Activated CD4-positive, alpha-beta memory T cell treated with anti-CD3 and anti-CD28 coated beads for 36 hours (primary cell): ENCODE results near the gene EHD4. TPM values are rescaled to one million over a fixed set of nuclear protein-coding genes. Genes with fewer than 3 reads are reported as not detected.

Experiments
- CTCF ChIA-PET: fragments of 350-600 bp; sonication (Branson Sonifier 250); formaldehyde crosslinking; loops from one replicate; lab custom pipeline; 2021; ENCODE audit warnings: antibody characterized with exemption, inconsistent platforms; lab: Charles Lee
- POLR2A ChIA-PET: fragments of 350-600 bp; sonication (Branson Sonifier 250); formaldehyde crosslinking; loops from one replicate; lab custom pipeline; 2021; ENCODE audit warnings: antibody characterized with exemption; lab: Charles Lee
- DNase-seq: peaks from one replicate; pipeline ENCODE4 v3.0.0-alpha.2; 2020
- H3K27ac Mint-ChIP-seq: one replicate; pipeline ENCODE4 v1.8.0; 2021; ENCODE audit warnings: mixed read lengths
- H3K27me3 Mint-ChIP-seq: one replicate; pipeline ENCODE4 v1.8.0; 2021; ENCODE audit warnings: mixed read lengths
- H3K36me3 Mint-ChIP-seq: one replicate; pipeline ENCODE4 v1.8.0; 2021; ENCODE audit warnings: mixed read lengths
- H3K4me1 Mint-ChIP-seq: one replicate; pipeline ENCODE4 v1.8.0; 2021; ENCODE audit warnings: low read depth, mixed read lengths
- H3K4me3 Mint-ChIP-seq: one replicate; pipeline ENCODE4 v1.8.0; 2021; ENCODE audit warnings: mild to moderate bottlenecking, mixed read lengths
- H3K9me3 Mint-ChIP-seq: one replicate; pipeline ENCODE4 v1.8.0; 2021; ENCODE audit warnings: mixed read lengths
- intact Hi-C: fragments of 100-400 bp; cut with micrococcal nuclease; formaldehyde crosslinking; loops from one replicate; pipeline ENCODE4 v1.15.1; 2023
- total RNA-seq, 2 experiments: library from RNA; stranded (reverse); gene quantifications; one replicate each; pipeline ENCODE4 v1.2.3, GENCODE V29; 2021

Gene EHD4
- total RNA-seq, 2 experiments from 2014 or later = 43.6 to 45.0 TPM

- Mint-ChIP-seq H3K36me3 (no peaks in the 10 kb centered on the region), H3K27me3 (no peaks in the 10 kb centered on the region), H3K4me3 (no peak overlapping the region), H3K27ac (no peak overlapping the region), H3K4me1 (peaks cover 15% of the 10 kb centered on the region), H3K9me3 (no peaks in the 10 kb centered on the region)
- intact Hi-C loops = no loop called here
- ChIA-PET CTCF (interaction anchor here (1.4 to 9.1 kb wide), 5 partner anchors 72 to 154 kb away, joined by 3 to 126 read pairs (median 14); no protein-coding TSS in a partner anchor), POLR2A (no interaction called here)
- DNase-seq = no peak
Measured at GRCh38 chr15:41984622-41985021, 12.3 kb upstream of the EHD4 start.

GRCh38 chr15:41983621-41984571 is 11.5 kb upstream of the EHD4 start:
- no peak overlapping the region for H3K27ac Mint-ChIP-seq
- H3K27me3 Mint-ChIP-seq = no peaks in the 10 kb centered on the region
- peaks cover 15% of the 10 kb centered on the region for H3K4me1 Mint-ChIP-seq
- no peaks in the 10 kb centered on the region for H3K9me3 Mint-ChIP-seq
- CTCF ChIA-PET = interaction anchor here (2.0 to 9.1 kb wide), 3 partner anchors 73 to 155 kb away, joined by 5 to 126 read pairs (median 14); no protein-coding TSS in a partner anchor
- H3K36me3 Mint-ChIP-seq = no peaks in the 10 kb centered on the region
- peak; percentile 3 for DNase-seq
- intact Hi-C loops = no loop called here
- H3K4me3 Mint-ChIP-seq = no peak overlapping the region
- POLR2A ChIA-PET = no interaction called here

- no peaks in the 10 kb centered on the region for H3K36me3 Mint-ChIP-seq
- CTCF ChIA-PET = interaction anchor here (2.0 to 9.1 kb wide), 3 partner anchors 73 to 155 kb away, joined by 5 to 126 read pairs (median 14); no protein-coding TSS in a partner anchor
- H3K4me1 Mint-ChIP-seq = peaks cover 15% of the 10 kb centered on the region
- no peak overlapping the region for H3K27ac Mint-ChIP-seq
- POLR2A ChIA-PET = no interaction called here
- peak; percentile 0 for DNase-seq
- H3K27me3 Mint-ChIP-seq = no peaks in the 10 kb centered on the region
- no peak overlapping the region for H3K4me3 Mint-ChIP-seq
- H3K9me3 Mint-ChIP-seq = no peaks in the 10 kb centered on the region
- intact Hi-C loops = no loop called here
Measured at GRCh38 chr15:41983221-41983620, 10.9 kb upstream of the EHD4 start.

GRCh38 chr15:41982133-41982930 is 10.0 kb upstream of the EHD4 start:
- Mint-ChIP-seq H3K27me3 (no peaks in the 10 kb centered on the region), H3K36me3 (no peaks in the 10 kb centered on the region), H3K4me3 (no peak overlapping the region), H3K9me3 (no peaks in the 10 kb centered on the region), H3K27ac (no peak overlapping the region), H3K4me1 (peaks cover 15% of the 10 kb centered on the region)
- CTCF ChIA-PET = interaction anchor here (3.6 kb wide), 1 partner anchor 74 kb away, joined by 14 read pairs; no protein-coding TSS in a partner anchor
- POLR2A ChIA-PET = interaction anchor here (2.8 kb wide), 1 partner anchor 11 kb away, joined by 18 read pairs; the partner anchor contains the start of gene EHD4
- peak; percentile 2 for DNase-seq
- intact Hi-C loops = no loop called here

- Mint-ChIP-seq H3K27ac (peak overlapping the region; percentile 12), H3K4me3 (no peak overlapping the region), H3K36me3 (no peaks in the 10 kb centered on the region), H3K9me3 (no peaks in the 10 kb centered on the region), H3K27me3 (no peaks in the 10 kb centered on the region), H3K4me1 (peaks cover 15% of the 10 kb centered on the region)
- ChIA-PET CTCF (no interaction called here), POLR2A (interaction anchor here (2.8 kb wide), 1 partner anchor 10 kb away, joined by 18 read pairs; the partner anchor contains the start of gene EHD4)
- DNase-seq = peak; percentile 7
- intact Hi-C loops = no loop called here
Measured at GRCh38 chr15:41981371-41982132, 9.2 kb upstream of the EHD4 start.

GRCh38 chr15:41980654-41981323 is 8.4 kb upstream of the EHD4 start:
- POLR2A ChIA-PET = interaction anchor here (2.8 kb wide), 1 partner anchor 9 kb away, joined by 18 read pairs; the partner anchor contains the start of gene EHD4
- Mint-ChIP-seq H3K27me3 (no peaks in the 10 kb centered on the region), H3K36me3 (no peaks in the 10 kb centered on the region), H3K27ac (peak overlapping the region; percentile 30), H3K4me1 (peaks cover 15% of the 10 kb centered on the region), H3K9me3 (no peaks in the 10 kb centered on the region), H3K4me3 (no peak overlapping the region)
- CTCF ChIA-PET = interaction anchor here (2.7 kb wide), 1 partner anchor 9 kb away, joined by 12 read pairs; no protein-coding TSS in a partner anchor
- peak; percentile 10 for DNase-seq
- intact Hi-C loops = no loop called here

GRCh38 chr15:41979493-41980266 is 7.3 kb upstream of the EHD4 start:
- CTCF ChIA-PET = interaction anchor here (0.7 to 2.7 kb wide), 3 partner anchors 11 to 162 kb away, joined by 3 to 12 read pairs (median 4); no protein-coding TSS in a partner anchor
- Mint-ChIP-seq H3K4me1 (peaks cover 15% of the 10 kb centered on the region), H3K9me3 (no peaks in the 10 kb centered on the region), H3K36me3 (no peaks in the 10 kb centered on the region), H3K4me3 (no peak overlapping the region), H3K27me3 (peaks cover 5% of the 10 kb centered on the region), H3K27ac (no peak overlapping the region)
- intact Hi-C loops = no loop called here
- POLR2A ChIA-PET = interaction anchor here (2.8 kb wide), 1 partner anchor 8 kb away, joined by 18 read pairs; the partner anchor contains the start of gene EHD4
- peak; percentile 0 for DNase-seq

- Mint-ChIP-seq H3K27ac (no peak overlapping the region), H3K4me3 (no peak overlapping the region), H3K9me3 (no peaks in the 10 kb centered on the region), H3K4me1 (peaks cover 22% of the 10 kb centered on the region), H3K27me3 (peaks cover 7% of the 10 kb centered on the region), H3K36me3 (no peaks in the 10 kb centered on the region)
- ChIA-PET CTCF (interaction anchor here (1.1 to 2.7 kb wide), 2 partner anchors 12 to 106 kb away, joined by 4 to 12 read pairs; no protein-coding TSS in a partner anchor), POLR2A (no interaction called here)
- intact Hi-C loops = no loop called here
- peak; percentile 3 for DNase-seq
Measured at GRCh38 chr15:41978534-41978933, 6.2 kb upstream of the EHD4 start.

- ChIA-PET CTCF (no interaction called here), POLR2A (no interaction called here)
- peaks cover 29% of the 10 kb centered on the region for H3K4me1 Mint-ChIP-seq
- intact Hi-C loops = no loop called here
- no peak for DNase-seq
- no peak overlapping the region for H3K4me3 Mint-ChIP-seq
- H3K27me3 Mint-ChIP-seq = peaks cover 7% of the 10 kb centered on the region
- no peaks in the 10 kb centered on the region for H3K9me3 Mint-ChIP-seq
- H3K36me3 Mint-ChIP-seq = no peaks in the 10 kb centered on the region
- no peak overlapping the region for H3K27ac Mint-ChIP-seq
Measured at GRCh38 chr15:41977757-41978383, 5.5 kb upstream of the EHD4 start.

GRCh38 chr15:41975669-41976068 is 3.3 kb upstream of the EHD4 start:
- Mint-ChIP-seq H3K4me1 (peaks cover 27% of the 10 kb centered on the region), H3K9me3 (no peaks in the 10 kb centered on the region), H3K36me3 (peaks cover 5% of the 10 kb centered on the region), H3K4me3 (no peak overlapping the region), H3K27me3 (peaks cover 7% of the 10 kb centered on the region), H3K27ac (no peak overlapping the region)
- intact Hi-C loops = no loop called here
- DNase-seq = peak; percentile 2
- CTCF ChIA-PET = interaction anchor here (1.4 kb wide), 1 partner anchor 14 kb away, joined by 3 read pairs; no protein-coding TSS in a partner anchor
- POLR2A ChIA-PET = no interaction called here
